ENCODE results near the gene WDR82.
A peak's percentile ranks its signal among the peaks of the same experiment; 100 is the strongest.

WDR82 gene

DNA sequence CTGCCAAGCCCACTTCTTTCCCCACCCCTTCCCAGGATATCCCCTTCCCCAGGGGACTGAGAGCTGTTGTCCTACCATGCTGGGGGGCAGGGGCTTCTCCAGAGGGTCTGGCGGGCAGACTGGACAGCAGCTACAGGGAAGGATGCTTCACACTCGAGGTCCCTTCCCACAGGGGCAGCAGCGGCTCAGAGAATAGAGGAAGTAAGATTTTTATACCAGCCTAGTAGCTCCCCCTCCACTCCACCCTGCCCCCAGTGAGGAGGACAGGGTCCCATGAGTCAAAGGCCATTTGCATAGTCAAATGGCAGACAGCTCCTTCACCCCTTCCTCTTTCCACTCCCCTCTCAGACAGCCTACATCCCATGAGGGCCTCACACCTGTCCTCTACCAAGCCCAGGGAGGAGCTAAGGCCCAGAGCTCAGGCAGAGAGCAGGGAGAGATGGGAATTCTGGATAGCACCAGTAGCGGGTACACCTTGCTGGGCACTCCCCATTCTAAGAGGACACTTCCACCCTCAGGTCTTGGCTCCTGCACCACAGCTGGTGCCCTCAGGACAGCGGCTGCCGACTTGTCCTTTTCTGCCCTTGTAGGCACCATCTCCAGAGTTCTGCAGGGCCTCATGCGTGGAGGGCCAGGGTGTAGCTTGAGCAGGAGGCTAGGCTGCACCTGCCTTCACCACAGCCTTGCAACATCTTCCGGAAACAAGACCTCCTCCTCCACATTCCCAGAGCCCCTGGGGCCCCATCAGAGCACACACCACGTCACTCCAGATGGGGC is 52.8 kb downstream of the WDR82 start, which contains the start of gene TLR9:
TSS of gene TLR9 (minus strand) at position 194 of the 777 bp plus-strand sequence. CDS start at position 78, 116 bp downstream.
- no peak for DNase-seq (ENCODE audit: low read depth in 2 of 2)

DNA sequence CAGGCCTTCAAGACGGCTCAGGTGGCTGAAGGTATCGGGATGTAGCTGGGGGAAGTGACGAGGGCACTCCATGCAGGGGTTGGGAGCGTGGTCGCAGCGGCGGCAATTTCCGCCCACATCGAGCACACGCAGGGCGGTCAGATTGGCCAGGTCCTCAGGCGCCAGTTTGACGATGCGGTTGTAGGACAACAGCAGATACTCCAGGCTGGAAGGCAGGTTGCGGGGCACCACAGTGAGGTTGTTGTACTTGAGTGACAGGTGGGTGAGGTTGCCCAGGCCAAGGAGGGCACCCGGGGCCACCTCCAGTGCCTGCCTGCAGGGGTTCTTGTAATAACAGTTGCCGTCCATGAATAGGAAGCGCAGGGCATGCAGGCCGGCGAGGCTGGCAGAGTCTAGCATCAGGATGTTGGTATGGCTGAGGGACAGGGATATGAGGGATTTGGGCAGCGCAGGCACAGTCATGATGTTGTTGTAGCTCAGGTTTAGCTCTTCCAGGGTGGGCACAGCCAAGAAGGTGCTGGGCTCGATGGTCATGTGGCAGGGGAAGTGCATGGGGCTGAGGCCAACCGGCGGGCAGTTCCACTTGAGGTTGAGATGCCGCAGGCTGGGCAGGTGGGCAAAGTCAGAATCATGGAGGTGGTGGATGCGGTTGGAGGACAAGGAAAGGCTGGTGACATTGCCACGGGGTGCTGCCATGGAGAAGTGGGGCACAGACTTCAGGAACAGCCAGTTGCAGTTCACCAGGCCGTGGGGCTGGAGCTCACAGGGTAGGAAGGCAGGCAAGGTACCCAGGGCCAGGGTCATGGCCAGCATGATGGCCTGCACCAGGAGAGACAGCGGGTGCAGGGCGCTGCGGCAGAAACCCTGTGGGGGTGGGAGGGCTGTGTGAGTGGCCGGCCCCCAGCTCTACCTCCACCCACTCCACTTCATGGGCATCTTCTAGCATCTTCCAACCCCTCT is 54.7 kb downstream of the WDR82 start:
- no peak for DNase-seq (ENCODE audit: low read depth in 2 of 2)

DNA sequence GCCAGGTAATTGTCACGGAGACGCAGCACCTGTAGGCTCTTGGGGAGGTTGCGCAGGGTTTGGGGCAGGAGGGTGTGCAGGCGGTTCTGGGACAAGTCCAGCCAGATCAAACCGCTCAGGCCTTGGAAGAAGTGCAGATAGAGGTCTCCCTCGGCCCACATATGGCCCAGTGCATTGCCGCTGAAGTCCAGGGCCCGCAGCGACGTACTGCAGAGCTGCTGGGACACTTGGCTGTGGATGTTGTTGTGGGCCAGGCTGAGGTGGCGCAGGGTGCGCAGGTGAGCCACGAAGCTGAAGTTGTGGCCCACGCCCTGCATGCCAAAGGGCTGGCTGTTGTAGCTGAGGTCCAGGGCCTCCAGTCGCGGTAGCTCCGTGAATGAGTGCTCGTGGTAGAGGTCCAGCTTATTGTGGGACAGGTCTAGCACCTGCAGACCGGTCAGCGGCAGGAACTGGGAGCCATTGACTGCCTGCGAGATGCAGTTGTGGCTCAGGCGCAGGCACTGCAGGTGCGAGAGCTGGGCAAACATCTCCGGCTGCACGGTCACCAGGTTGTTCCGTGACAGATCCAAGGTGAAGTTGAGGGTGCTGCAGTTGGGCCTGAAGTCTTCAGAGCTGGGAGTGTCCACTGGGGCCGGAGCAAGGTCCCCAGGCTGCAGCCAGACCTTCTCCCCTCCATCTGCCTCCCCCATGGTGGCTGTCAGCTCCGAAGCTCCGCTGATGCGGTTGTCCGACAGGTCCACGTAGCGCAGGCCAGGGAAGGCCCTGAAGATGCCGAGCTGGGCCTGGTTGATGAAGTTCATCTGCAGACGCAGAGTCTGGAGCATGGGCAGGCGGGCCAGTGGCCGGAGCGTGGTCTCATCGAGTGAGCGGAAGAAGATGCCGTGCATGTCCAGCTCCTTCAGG is 55.9 kb downstream of the WDR82 start:
- no peak for DNase-seq (ENCODE audit: low read depth in 2 of 2)

DNA sequence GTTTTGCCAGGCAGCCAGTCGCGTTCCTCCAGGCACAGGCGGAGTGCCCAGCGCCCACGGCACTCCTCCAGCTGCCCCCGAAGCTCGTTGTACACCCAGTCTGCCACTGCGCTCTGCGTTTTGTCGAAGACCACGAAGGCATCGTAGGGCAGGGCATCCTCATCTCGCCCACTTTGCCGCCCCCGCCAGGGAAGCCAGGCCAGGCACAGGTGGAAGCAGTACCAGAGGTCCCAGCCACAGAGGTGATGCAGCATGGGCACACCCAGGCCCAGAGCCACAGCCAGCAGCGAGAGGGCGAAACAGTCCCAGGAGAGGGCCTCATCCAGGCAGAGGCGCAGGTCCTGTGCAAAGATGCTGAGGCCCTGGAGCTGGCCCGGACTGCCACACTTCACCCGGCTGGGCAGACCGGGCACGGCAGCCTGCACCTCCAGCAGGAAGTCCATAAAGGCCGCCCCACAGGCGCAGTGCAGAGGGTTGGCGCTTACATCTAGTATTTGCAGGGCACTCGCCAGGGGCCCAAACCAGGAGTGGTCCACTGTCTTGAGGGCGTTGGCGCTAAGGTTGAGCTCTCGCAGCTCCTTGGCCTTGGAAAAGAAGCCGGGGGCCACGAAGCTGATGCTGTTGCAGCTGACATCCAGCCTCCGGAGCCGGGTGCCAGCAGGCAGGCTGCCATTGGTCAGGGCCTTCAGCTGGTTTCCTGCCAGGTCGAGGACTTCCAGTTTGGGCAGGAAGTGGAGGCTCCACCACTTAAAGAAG is 56.7 kb downstream of the WDR82 start:
- no peak for DNase-seq (ENCODE audit: low read depth in 2 of 2)

DNA sequence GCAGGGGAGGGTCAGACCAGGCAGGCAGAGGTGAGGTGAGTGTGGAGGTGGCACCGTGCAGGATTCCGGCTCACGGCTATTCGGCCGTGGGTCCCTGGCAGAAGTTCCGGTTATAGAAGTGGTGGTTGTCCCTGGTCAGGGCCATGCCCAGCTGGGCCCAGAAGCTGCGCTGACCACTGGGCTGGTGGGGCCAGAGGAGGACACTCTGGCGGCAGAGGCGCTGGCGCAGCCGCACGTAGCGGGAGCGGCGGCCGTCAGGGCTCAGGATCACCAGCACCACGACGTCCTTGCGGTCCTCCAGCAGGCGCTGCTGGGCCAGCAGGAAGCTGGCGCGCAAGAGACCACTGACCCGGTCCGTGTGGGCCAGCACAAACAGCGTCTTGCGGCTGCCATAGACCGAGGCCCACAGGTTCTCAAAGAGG is 57.3 kb downstream of the WDR82 start:
- no peak for DNase-seq (ENCODE audit: low read depth in 2 of 2)

DNA sequence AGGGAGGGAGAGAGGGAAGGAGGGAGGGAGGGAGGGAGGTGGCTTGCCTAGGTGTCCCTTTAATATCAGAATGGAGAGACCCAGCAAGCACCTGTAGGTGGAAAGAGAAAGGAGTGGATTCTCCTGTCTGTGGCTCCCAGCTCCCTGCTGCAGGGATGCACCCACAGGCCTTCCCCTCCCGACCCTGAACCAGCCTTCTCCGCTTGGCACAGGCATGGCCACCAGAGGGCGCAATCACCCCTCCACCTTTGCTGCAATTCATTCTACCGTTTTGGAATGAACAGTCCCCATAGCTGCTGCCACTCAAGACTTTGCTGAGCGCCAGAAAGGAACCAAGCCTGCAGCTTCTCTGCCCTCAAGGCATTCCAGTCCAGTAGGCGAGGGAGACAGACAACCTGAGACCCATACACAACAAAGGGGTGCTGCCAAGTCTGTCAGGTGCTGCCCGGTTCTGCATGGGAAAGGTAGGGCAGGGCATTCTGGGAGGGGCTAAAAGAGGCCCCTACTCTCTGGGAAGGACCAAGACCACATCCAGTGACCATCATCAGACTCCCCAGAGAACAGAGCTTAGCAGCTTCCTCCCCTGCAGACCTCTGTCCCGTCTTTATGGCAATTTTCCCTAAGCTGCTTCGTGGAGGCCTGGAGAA is 57.9 kb downstream of the WDR82 start:
- peak; percentile 78 to 92 for DNase-seq (ENCODE audit: low read depth in 2 of 2)

DNA sequence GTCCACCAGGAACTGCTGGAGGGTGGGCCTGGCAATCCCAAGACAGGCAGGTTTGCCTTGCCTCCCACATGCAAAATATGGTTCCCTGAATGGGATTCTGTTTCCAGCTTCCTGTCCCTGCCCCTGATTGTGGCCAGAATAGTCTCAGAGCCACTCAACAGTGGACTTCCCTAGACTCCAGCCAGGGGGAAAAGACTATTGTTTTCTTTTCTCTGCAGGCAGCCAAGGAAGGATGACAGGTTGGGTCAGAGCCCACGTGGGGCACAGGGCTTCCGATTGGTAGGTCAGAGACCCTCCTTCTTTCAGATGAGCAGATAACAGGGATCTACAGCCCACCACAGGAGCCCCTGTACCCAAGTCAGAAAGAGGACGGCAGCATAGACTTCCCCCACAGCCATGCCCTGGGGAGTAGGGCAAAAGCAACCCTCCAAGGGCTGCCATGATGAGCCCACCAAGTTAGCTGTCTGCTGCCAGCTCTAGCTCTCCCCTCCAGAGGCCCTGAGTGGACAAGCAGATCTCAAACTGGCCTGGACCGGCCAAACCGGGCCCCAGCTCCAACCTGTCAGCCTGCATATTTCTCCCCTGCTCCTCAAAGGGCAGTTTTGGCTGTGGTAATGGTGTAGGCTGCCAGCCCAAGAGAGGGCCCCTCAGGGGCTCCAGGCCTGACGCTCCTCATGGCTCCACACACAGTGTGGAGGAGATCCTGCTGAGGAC is 59.4 kb downstream of the WDR82 start:
- DNase-seq (ENCODE audit: low read depth in 2 of 2) = no peak

DNA sequence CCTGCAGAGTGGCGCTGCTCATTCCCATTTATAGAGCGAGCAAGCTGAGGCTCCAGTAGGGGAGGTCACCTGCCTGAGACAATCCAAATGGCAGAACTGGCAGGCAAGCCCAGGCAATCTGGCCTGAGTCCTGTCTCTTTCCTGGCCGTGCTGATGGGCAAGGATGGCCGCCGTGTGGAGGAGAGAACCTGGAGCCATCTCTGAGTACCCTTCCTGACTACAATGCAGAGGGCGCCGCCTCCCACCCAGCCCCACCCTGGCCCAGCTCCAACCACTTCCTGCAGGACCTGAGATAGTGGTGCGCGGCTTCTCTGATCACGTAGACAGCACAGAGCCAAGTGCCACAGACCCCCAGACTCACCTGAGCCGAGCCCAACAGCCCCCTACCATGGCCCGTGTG is 60.0 kb downstream of the WDR82 start:
- DNase-seq (ENCODE audit: low read depth in 2 of 2) = no peak

DNA sequence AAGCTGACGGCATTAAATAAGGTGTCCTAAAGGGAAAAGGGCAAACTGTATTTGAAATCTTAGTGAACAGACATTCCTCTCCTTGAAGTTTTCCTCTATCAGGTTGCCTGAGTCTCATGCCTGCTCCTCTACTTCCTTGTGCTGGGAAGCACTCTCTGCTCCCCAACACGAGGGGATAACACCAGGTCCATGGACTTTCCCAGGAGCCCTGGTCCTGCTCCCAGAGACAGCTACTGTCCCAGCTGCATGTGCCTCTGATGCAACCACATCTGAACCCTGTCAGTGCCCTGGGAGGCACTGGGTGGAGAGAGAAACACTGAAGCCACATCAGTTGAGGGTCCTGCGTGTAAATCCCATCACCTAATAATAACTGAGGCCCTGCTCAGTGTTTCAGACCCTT is 60.4 kb downstream of the WDR82 start:
- DNase-seq (ENCODE audit: low read depth in 2 of 2) = no peak

DNA sequence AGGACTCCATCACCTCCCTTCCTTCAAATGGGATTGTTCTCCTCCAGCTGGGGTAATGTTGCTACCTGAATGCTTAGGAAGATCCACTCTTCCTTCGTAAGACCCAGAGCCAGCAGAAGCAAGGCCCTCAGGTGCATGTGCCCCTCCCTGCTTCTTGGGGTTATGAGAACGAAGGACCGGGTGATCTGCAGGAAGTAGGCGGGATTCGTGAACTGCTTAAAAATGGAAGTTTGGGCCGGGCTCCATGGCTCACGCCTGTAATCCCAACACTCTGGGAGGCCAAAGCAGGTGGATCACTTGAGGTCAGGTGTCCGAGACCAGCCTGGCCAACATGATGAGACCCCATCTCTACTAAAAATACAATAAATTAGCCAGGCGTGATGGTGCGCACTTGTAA is 61.0 kb downstream of the WDR82 start:
- DNase-seq (ENCODE audit: low read depth in 2 of 2) = no peak

DNA sequence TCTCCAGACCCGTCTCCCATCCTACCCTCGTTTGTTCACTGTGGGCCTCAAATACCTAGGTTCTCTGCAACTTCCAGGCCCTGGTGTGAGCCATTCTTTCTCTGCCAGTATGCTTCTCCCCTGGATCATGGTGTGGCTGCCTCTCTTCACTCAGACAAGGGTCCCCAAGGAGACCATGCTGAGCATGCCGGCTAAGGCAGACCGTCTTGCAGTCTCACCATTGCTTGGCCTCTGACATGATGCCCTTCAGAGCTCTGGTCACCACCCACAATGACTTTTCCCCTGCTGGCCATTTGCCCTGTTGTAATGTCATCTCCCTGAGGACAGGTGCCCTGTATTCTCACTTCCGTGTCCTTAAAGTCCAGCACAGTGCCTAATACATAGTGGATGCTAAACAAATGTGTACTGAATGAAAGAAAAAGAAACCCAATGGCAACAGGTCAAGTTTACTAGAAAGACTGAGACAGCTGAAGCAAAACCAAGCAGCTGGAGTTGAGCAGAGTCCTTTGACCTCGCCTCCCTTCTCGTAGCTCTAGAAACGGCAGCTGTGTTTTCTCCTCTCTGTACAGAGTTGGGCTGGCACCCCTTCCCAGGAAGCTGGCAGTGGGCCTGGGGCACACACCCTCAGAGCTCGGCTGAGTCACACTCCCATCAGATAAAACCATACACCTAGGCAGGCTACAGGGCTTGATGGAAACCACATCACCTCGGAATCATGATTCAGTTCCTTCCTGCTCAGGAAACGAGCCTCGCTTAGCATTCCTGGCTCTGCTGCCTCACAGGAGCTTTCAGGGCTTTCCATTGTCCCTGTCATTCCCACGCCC is 61.7 kb downstream of the WDR82 start:
- DNase-seq (ENCODE audit: low read depth in 2 of 2) = peak in 1 of 2 experiments; percentile 44

DNA sequence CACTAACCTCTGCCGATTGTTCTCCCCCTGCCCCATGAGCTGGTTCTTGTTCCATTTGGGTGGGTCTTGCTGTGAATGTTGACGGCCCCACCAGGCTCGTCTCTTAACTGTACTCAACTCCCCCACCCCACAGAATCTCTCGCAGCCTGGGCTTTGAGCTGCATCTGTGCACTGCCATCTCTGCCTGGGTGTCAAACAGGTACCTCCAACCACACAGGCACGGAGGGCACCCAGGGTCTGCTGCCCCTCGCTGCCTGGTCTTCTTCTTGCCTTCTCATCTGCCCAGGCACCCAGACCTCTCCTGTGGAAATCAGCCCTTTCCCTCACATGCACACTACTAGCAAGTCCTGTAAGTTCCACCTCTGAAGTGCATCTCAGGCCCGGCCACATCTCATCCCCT is 63.1 kb downstream of the WDR82 start:
- no peak for DNase-seq (ENCODE audit: low read depth in 2 of 2)

DNA sequence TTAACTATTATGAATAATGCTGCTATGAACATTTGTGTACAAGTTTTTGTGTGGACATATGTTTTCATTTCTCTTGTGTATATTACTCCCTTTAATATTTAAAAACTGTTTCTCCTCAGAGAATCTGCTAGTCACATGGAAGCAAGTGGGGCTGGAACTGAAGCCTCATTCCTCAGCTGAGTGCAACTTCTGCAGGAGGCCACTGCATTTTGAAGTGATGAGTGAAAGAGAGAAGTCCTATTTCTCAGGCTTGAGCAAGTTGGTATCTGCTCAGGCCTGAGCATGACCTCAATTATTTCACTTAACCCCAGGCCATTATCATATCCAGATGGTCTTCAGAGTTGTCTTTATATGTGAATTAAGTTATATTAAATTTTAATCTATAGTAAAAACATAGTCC is 64.5 kb downstream of the WDR82 start:
- no peak for DNase-seq (ENCODE audit: low read depth in 2 of 2)

DNA sequence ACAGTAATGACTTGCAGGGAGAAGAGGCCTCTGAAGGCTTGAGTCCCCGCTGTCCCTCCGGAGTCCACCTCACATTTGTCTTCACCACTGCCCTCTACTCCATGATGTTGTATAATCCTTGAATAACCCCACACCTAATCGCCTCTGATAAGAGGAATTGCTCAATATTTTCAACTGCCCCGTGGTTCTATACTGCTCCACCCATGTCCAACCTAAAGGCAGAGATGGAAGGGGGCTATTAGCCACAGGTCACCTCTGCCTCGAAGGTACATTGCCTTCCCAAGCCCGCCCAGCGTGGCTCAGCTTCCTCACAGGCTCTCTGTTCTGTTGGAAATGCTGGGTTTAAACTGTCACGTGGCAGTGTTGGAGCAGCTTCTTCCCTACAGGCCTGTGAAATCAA is 65.4 kb downstream of the WDR82 start:
- no peak for DNase-seq (ENCODE audit: low read depth in 2 of 2)

DNA sequence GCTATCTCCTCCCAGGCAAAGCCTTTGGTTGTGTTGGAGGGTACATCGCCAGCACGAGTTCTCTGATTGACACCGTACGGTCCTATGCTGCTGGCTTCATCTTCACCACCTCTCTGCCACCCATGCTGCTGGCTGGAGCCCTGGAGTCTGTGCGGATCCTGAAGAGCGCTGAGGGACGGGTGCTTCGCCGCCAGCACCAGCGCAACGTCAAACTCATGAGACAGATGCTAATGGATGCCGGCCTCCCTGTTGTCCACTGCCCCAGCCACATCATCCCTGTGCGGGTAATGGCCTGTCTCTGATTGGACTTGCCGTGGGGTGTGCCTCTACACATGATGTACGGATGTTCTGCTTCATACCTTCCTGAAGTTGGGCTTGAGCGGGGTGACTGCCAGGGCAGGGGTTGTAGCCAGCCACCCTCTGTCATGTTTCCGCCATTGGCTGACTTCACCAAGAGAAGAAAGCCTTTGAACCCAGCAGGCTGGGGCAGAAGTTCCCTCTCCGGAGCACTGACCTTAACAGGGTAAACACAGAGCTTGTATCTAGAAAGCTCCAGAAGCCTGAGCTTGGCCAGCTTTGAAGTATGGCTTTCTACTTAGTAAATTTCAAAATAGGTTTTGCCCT is 67.1 kb downstream of the WDR82 start:
- DNase-seq (ENCODE audit: low read depth in 2 of 2) = no peak

DNA sequence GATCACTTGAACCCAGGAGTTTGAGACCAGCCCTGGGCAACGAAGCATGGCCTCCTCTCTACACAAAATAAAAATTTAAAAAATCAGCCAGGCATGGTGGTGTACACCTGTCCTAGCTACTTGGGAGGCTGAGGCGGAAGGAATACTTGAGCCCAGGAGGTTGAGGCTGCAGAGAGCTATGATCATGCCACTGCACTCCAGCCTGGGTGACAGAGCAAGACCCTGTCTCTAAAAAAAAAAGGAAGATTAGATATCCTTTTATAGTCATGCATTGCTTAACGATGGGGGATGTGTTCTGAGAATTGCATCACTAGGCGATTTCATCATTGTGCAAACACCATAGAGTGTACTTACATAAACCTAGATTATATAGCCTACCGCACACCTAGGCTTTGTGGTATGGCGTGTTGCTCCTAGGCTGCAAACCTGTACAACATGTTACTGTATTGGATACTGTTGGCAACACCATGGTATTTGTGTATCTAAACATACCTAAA is 67.9 kb downstream of the WDR82 start:
- DNase-seq (ENCODE audit: low read depth in 2 of 2) = no peak

DNA sequence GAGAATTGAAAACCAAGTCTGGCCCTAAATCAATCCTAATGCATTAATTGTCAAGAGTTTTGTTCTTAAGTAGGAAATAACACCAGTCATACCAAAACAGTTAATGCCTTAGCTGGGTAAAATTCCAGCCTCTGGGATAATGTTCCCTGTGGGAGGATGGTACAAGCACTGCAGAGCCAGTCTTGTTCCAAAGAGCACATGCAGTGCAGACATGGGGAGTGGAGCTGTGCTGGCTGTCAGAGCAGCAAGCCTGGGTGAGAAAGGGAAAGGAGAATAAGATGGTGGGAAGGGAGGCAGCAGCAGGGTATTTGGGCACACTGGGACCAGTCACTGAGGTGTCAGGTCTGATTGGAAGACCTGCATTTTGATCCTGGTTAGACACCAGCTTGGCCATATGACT is 68.4 kb downstream of the WDR82 start:
- DNase-seq (ENCODE audit: low read depth in 2 of 2) = no peak

DNA sequence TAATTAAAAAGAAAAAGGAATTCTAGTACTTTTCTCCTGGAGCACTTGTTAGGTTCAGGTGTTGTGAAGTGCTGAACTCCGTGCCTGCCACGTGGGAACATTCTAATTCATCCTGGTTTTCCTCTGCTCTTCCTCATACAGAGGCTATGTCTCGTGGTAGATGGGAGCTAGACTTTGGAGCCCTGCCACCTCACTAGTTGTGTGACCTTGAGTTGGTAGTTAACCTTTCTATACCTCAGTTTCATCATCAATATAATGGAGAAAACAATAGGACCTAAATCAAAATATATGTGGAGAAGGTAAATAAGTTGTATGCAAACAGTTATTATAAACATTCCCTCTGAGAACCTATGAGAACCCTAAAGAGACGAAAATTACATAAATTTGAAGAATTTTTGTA is 69.9 kb downstream of the WDR82 start:
- no peak for DNase-seq (ENCODE audit: low read depth in 2 of 2)

Measured in stimulated activated CD4-positive, alpha-beta T cell treated with anti-CD3 and anti-CD28 coated beads, Interleukin-12 subunit alpha, Interleukin-12 subunit beta, amount 100 ng/mL, for 24 hours (primary cell).